Astrocyte (in vitro differentiated cells and primary cell): ENCODE results near the gene CPPED1. TPM values are rescaled to one million over a fixed set of nuclear protein-coding genes. Genes with fewer than 3 reads are reported as not detected.

Experiments used
- DNase-seq: peaks from one replicate; pipeline ENCODE4 v3.0.0-alpha.2; 2010; ENCODE audit warnings: low read depth
- FAIRE-seq: peaks from 2 replicates; lab custom pipeline; 2011; peaks lifted over from hg19 to GRCh38; lab: Jason Lieb, UNC
- H2AFZ ChIP-seq: 2 replicates; pipeline ENCODE4 v1.6.0; 2012; ENCODE audit warnings: low read depth, low read length, inconsistent platforms
- H3K27ac ChIP-seq: 2 replicates; pipeline ENCODE4 v1.5.1; 2011; ENCODE audit warnings: low read depth, low read length, inconsistent platforms
- H3K27me3 ChIP-seq: 2 replicates; pipeline ENCODE4 v1.6.0; 2011; ENCODE audit warnings: low read length, inconsistent platforms; ENCODE audit not compliant: insufficient read depth
- H3K36me3 ChIP-seq: 2 replicates; pipeline ENCODE4 v1.5.1; 2011; ENCODE audit warnings: low read length, inconsistent platforms; ENCODE audit not compliant: insufficient read depth
- H3K4me1 ChIP-seq: 2 replicates; pipeline ENCODE4 v1.5.1; 2011; ENCODE audit warnings: low read length, inconsistent platforms; ENCODE audit not compliant: insufficient read depth
- H3K4me2 ChIP-seq: 2 replicates; pipeline ENCODE4 v1.6.0; 2012; ENCODE audit warnings: low read length, inconsistent platforms
- H3K4me3 ChIP-seq: 2 replicates; pipeline ENCODE4 v1.5.1; 2011; ENCODE audit warnings: low read depth, mild to moderate bottlenecking, low read length, inconsistent platforms; ENCODE audit not compliant: insufficient read depth
- H3K79me2 ChIP-seq: 2 replicates; pipeline ENCODE4 v1.6.0; 2012; ENCODE audit warnings: mild to moderate bottlenecking, low read length, inconsistent platforms; ENCODE audit not compliant: insufficient read depth
- H3K9ac ChIP-seq: 2 replicates; pipeline ENCODE4 v1.6.0; 2012; ENCODE audit warnings: mild to moderate bottlenecking, low read length, inconsistent platforms
- H3K9me3 ChIP-seq: 2 replicates; pipeline ENCODE4 v1.5.1; 2012; ENCODE audit warnings: low read depth, mild to moderate bottlenecking, low read length, inconsistent platforms; ENCODE audit not compliant: insufficient read depth
- H4K20me1 ChIP-seq: 2 replicates; pipeline ENCODE4 v1.6.0; 2012; ENCODE audit warnings: low read length, inconsistent platforms; ENCODE audit not compliant: insufficient read depth
- H3K27ac Mint-ChIP-seq: one replicate; pipeline ENCODE4 v1.8.0; 2021; ENCODE audit warnings: mild to moderate bottlenecking, mixed read lengths; ENCODE audit not compliant: unreplicated experiment
- H3K27me3 Mint-ChIP-seq: one replicate; pipeline ENCODE4 v1.8.0; 2021; ENCODE audit warnings: low read depth, mixed read lengths; ENCODE audit not compliant: unreplicated experiment
- H3K36me3 Mint-ChIP-seq: one replicate; pipeline ENCODE4 v1.8.0; 2021; ENCODE audit warnings: low read depth, mixed read lengths; ENCODE audit not compliant: unreplicated experiment
- H3K4me1 Mint-ChIP-seq: one replicate; pipeline ENCODE4 v1.8.0; 2021; ENCODE audit warnings: low read depth, mixed read lengths; ENCODE audit not compliant: unreplicated experiment
- H3K4me3 Mint-ChIP-seq: one replicate; pipeline ENCODE4 v1.8.0; 2021; ENCODE audit warnings: mild to moderate bottlenecking, moderate library complexity, mixed read lengths; ENCODE audit not compliant: unreplicated experiment
- H3K9me3 Mint-ChIP-seq: one replicate; pipeline ENCODE4 v1.8.0; 2021; ENCODE audit warnings: mild to moderate bottlenecking, mixed read lengths; ENCODE audit not compliant: unreplicated experiment
- CTCF ChIP-seq: IDR thresholded peaks from 2 replicates; pipeline ENCODE4 v1.5.1; 2011; ENCODE audit warnings: low read depth, mild to moderate bottlenecking, inconsistent platforms, low read length, moderate library complexity; ENCODE audit not compliant: insufficient read depth
- EZH2 ChIP-seq: IDR thresholded peaks from 2 replicates; pipeline ENCODE4 v1.6.1; 2012; ENCODE audit warnings: mild to moderate bottlenecking, low read length, inconsistent platforms; ENCODE audit not compliant: insufficient read depth
- total RNA-seq: library from RNA; stranded (reverse); gene quantifications from 2 replicates; pipeline ENCODE4 v1.2.1, GENCODE V29; 2021

CPPED1 gene
- total RNA-seq, 1 donor from 2014 or later: 28.5 TPM

- TF ChIP-seq EZH2 (no peak), CTCF (no peak)
- peaks cover 20% of the 10 kb centered on the region for H3K9me3 Mint-ChIP-seq
- no peak overlapping the region for H3K27ac Mint-ChIP-seq
- Histone ChIP-seq H3K4me2 (no peak overlapping the region), H2AFZ (no peak overlapping the region), H4K20me1 (no peaks in the 10 kb centered on the region), H3K27me3 (no peaks in the 10 kb centered on the region), H3K79me2 (no peaks in the 10 kb centered on the region), H3K4me3 (no peak overlapping the region), H3K9ac (no peak overlapping the region), H3K9me3 (peaks cover 5% of the 10 kb centered on the region), H3K36me3 (peaks cover 2% of the 10 kb centered on the region), H3K27ac (no peak overlapping the region), H3K4me1 (no peaks in the 10 kb centered on the region)
- no peaks in the 10 kb centered on the region for H3K27me3 Mint-ChIP-seq
- peaks cover 26% of the 10 kb centered on the region for H3K36me3 Mint-ChIP-seq
- no peak for FAIRE-seq
- DNase-seq: no peak
- no peak overlapping the region for H3K4me3 Mint-ChIP-seq
- H3K4me1 Mint-ChIP-seq: no peaks in the 10 kb centered on the region
These were observed 60.9 kb downstream of the CPPED1 start for GRCh38 chr16:12742741-12743140.

- Mint-ChIP-seq H3K4me1 (no peaks in the 10 kb centered on the region), H3K27ac (no peak overlapping the region), H3K36me3 (peaks cover 26% of the 10 kb centered on the region), H3K4me3 (no peak overlapping the region), H3K9me3 (peaks cover 20% of the 10 kb centered on the region), H3K27me3 (no peaks in the 10 kb centered on the region)
- Histone ChIP-seq H4K20me1 (no peaks in the 10 kb centered on the region), H3K79me2 (no peaks in the 10 kb centered on the region), H3K9ac (no peak overlapping the region), H3K36me3 (peaks cover 2% of the 10 kb centered on the region), H3K27me3 (no peaks in the 10 kb centered on the region), H3K27ac (no peak overlapping the region), H3K4me1 (no peaks in the 10 kb centered on the region), H2AFZ (no peak overlapping the region), H3K4me2 (no peak overlapping the region), H3K9me3 (peaks cover 5% of the 10 kb centered on the region), H3K4me3 (no peak overlapping the region)
- TF ChIP-seq EZH2: no peak
- no peak for TF ChIP-seq CTCF
- FAIRE-seq (no peak), DNase-seq (no peak)
These were observed 62.6 kb downstream of the CPPED1 start for GRCh38 chr16:12740986-12741610.

- Histone ChIP-seq H3K9ac (no peak overlapping the region), H3K4me1 (no peaks in the 10 kb centered on the region), H3K9me3 (peaks cover 2% of the 10 kb centered on the region), H3K27ac (no peak overlapping the region), H4K20me1 (no peaks in the 10 kb centered on the region), H3K27me3 (no peaks in the 10 kb centered on the region), H2AFZ (no peak overlapping the region), H3K79me2 (no peaks in the 10 kb centered on the region), H3K4me3 (no peak overlapping the region), H3K36me3 (peaks cover 2% of the 10 kb centered on the region), H3K4me2 (no peak overlapping the region)
- Mint-ChIP-seq H3K27ac (no peak overlapping the region), H3K4me3 (no peak overlapping the region), H3K9me3 (peaks cover 11% of the 10 kb centered on the region), H3K27me3 (no peaks in the 10 kb centered on the region), H3K36me3 (peaks cover 20% of the 10 kb centered on the region), H3K4me1 (no peaks in the 10 kb centered on the region)
- TF ChIP-seq EZH2 (no peak), CTCF (no peak)
- DNase-seq (no peak), FAIRE-seq (no peak)
These were observed 63.9 kb downstream of the CPPED1 start for GRCh38 chr16:12739738-12740137.
